Measurements from ENCODE around the gene ABCG4.

The ABCG4 gene

DNA sequence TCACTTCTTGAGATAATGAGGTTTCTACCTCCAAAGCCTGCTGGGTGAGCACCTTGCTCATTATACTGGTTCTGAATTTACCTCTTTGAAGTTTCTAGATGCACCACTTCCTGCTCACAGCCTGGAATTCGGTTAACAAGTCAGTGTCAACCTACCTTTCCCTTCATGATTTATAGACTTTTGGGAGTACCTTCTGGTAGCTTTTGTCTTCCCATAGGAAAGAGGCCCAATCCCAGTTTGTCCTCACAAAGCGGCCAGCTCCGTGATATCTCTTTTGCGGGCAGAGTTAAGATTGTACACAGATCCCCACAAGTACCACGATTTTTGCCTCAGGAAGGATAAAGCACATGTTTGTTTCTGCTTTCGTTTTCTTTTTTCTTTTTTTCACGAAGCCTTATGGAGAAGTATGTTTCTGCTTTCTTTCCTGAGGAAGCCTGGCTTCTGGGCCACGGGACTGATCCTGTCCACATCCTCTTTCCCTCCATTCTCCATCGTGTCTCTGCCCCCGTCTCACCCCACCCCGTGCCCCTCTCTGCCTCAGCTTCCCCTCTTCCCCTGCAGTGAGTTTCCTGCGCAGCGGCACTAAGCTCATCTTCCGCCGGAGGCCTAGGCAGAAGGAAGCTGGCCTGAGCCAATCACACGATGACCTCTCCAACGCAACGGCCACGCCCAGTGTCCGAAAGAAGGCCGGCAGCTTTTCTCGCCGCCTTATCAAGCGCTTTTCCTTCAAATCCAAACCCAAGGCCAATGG lies 33.2 kb upstream of the ABCG4 start:
- ChIA-PET CTCF (interaction anchor here (0.8 to 1.3 kb wide), 3 partner anchors 9 to 21 kb away, joined by 3 read pairs; partner anchors contain the start of gene DPAGT1), POLR2A (interaction anchor here (1.0 kb wide), 1 partner anchor 17 kb away, joined by 3 read pairs; no protein-coding TSS in a partner anchor)
- Histone ChIP-seq H3K4me3 (ENCODE audit: control insufficient read depth in 1 of 7, extremely low read depth in 1 of 7, insufficient read depth in 4 of 7, low read depth in 2 of 7, low read length in 6 of 7) (peak overlapping the region in 3 of 7 experiments; percentile 13 to 59 (median 35)), H3K36me3 (ENCODE audit: control insufficient read depth in 4 of 4, insufficient read depth in 4 of 4, low read length in 3 of 4) (peaks cover 0 to 54% (median 29%) of the 10 kb centered on the region in 4 experiments), H3K9me3 (ENCODE audit: control extremely low read depth in 1 of 5, control insufficient read depth in 4 of 5, insufficient read depth in 2 of 5, low read depth in 1 of 5, low read length in 4 of 5) (no peaks in the 10 kb centered on the region), H3K27ac (ENCODE audit: insufficient read depth in 1 of 2, low read depth in 1 of 2, low read length in 2 of 2, poor library complexity in 1 of 2, severe bottlenecking in 2 of 2) (no peak overlapping the region), H3K4me1 (ENCODE audit: control extremely low read depth in 1 of 4, control insufficient read depth in 4 of 4, insufficient read depth in 4 of 4, low read length in 3 of 4) (peaks cover 5 to 15% (median 11%) of the 10 kb centered on the region in 4 experiments), H3K27me3 (replicated peaks in 2 of 5; ENCODE audit: control insufficient read depth in 4 of 5, insufficient read depth in 5 of 5, low read length in 4 of 5) (no peaks in the 10 kb centered on the region)
- peak in 2 of 3 donors; percentile 45 for DNase-seq
- 33% methylated on average over 24 of the region's 24 CpGs for WGBS (ENCODE audit: insufficient coverage)

DNA sequence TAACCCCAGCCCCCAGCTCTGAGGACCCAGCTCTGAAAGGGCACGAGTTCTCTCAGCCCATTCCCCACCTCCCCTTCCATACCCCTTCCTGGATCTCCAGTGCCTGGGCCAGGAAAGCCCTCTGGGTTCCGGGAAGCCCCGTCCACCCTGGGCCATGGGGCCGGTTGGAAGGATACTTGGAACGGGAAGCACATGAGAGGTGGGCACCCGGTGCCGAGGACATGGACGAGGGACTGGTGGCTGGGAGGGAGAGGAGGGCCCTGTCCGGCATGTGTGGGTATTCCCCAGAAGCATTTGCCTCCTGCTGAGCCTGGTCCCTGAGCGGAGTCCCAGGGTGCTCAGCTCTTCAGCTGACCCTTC lies 32.6 kb upstream of the ABCG4 start:
- Histone ChIP-seq H3K9me3 (ENCODE audit: control extremely low read depth in 1 of 5, control insufficient read depth in 4 of 5, insufficient read depth in 2 of 5, low read depth in 1 of 5, low read length in 4 of 5) (no peaks in the 10 kb centered on the region), H3K27ac (ENCODE audit: insufficient read depth in 1 of 2, low read depth in 1 of 2, low read length in 2 of 2, poor library complexity in 1 of 2, severe bottlenecking in 2 of 2) (no peak overlapping the region), H3K4me3 (ENCODE audit: control insufficient read depth in 1 of 7, extremely low read depth in 1 of 7, insufficient read depth in 4 of 7, low read depth in 2 of 7, low read length in 6 of 7) (no peak overlapping the region), H3K36me3 (ENCODE audit: control insufficient read depth in 4 of 4, insufficient read depth in 4 of 4, low read length in 3 of 4) (peaks cover 0 to 49% (median 25%) of the 10 kb centered on the region in 4 experiments), H3K27me3 (replicated peaks in 2 of 5; ENCODE audit: control insufficient read depth in 4 of 5, insufficient read depth in 5 of 5, low read length in 4 of 5) (no peaks in the 10 kb centered on the region), H3K4me1 (ENCODE audit: control extremely low read depth in 1 of 4, control insufficient read depth in 4 of 4, insufficient read depth in 4 of 4, low read length in 3 of 4) (peaks cover 7 to 19% (median 16%) of the 10 kb centered on the region in 4 experiments)
- POLR2A ChIA-PET, result interaction anchor here (1.0 kb wide), 1 partner anchor 18 kb away, joined by 3 read pairs; no protein-coding TSS in a partner anchor
- WGBS (ENCODE audit: insufficient coverage), result 100% methylated on average over 8 of the region's 10 CpGs
- DNase-seq, result no peak
- CTCF ChIA-PET, result interaction anchor here (0.8 to 1.3 kb wide), 3 partner anchors 10 to 21 kb away, joined by 3 read pairs; partner anchors contain the start of gene DPAGT1

DNA sequence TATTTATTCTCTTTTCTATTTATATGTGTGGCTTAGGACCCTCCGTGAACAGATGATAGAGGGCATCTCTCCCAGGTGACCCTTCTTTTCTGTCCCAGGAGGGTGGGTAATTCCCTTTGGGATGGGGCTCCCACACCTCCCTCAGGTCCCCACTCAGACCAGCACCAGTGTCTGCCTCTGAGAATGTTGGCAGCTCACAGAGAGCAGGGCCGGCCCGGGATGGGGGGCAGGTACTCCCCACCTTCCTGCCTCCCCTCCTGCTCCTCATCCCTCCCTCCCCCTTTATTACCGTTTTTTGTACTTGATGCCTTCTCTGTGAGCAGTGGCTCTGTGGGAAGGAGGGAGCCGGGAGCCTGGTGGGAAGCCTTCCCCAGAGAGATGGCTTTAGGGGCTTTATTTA lies 32.3 kb upstream of the ABCG4 start:
- 100% methylated on average over 2 of the region's 5 CpGs for WGBS (ENCODE audit: insufficient coverage)
- Histone ChIP-seq H3K4me1 (ENCODE audit: control extremely low read depth in 1 of 4, control insufficient read depth in 4 of 4, insufficient read depth in 4 of 4, low read length in 3 of 4) (peaks cover 7 to 19% (median 16%) of the 10 kb centered on the region in 4 experiments), H3K27me3 (replicated peaks in 2 of 5; ENCODE audit: control insufficient read depth in 4 of 5, insufficient read depth in 5 of 5, low read length in 4 of 5) (no peaks in the 10 kb centered on the region), H3K9me3 (ENCODE audit: control extremely low read depth in 1 of 5, control insufficient read depth in 4 of 5, insufficient read depth in 2 of 5, low read depth in 1 of 5, low read length in 4 of 5) (no peaks in the 10 kb centered on the region), H3K4me3 (ENCODE audit: control insufficient read depth in 1 of 7, extremely low read depth in 1 of 7, insufficient read depth in 4 of 7, low read depth in 2 of 7, low read length in 6 of 7) (no peak overlapping the region), H3K36me3 (ENCODE audit: control insufficient read depth in 4 of 4, insufficient read depth in 4 of 4, low read length in 3 of 4) (peaks cover 0 to 45% (median 21%) of the 10 kb centered on the region in 4 experiments), H3K27ac (ENCODE audit: insufficient read depth in 1 of 2, low read depth in 1 of 2, low read length in 2 of 2, poor library complexity in 1 of 2, severe bottlenecking in 2 of 2) (no peak overlapping the region)
- ChIA-PET POLR2A (no interaction called here), CTCF (no interaction called here)
- no peak for DNase-seq

DNA sequence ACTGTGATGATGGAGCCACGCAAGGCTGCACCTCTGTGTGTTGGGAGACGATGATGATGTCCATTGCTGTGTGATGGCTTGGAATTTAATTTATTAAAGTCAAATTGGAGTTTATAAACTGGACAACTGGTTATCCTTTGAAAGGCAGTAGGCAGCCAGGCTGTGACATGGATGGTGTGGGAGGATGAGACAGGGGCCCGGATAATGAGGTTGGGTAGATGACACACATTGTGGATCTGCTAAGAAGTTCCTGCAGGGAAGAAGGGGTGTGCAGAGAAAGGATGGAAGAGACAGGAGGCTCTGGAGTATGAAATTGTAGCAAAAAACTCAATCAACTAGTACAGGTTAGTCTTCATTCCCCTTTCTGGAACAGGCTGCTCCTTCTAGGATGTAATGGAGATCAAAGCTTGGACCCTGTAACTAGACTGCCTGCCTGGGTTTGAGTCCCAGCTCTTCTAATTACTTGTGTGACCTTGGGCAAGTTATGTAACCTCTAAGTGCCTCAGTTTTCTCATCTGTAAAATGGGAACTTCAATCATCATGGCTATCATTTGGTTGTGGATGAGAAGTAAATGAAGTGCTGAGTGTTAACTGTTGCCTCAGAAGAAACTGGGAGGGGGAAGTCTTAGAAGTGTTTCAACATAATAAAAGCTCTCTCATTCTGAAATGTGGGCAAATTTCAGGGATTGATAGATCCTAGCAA lies 31.7 kb upstream of the ABCG4 start:
- WGBS (ENCODE audit: insufficient coverage), result 100% methylated on average over 2 of the region's 3 CpGs
- H3K27me3 ChIP-seq (replicated peaks in 2 of 5; ENCODE audit: control insufficient read depth in 4 of 5, insufficient read depth in 5 of 5, low read length in 4 of 5), result no peaks in the 10 kb centered on the region
- no peak overlapping the region for H3K27ac ChIP-seq (ENCODE audit: insufficient read depth in 1 of 2, low read depth in 1 of 2, low read length in 2 of 2, poor library complexity in 1 of 2, severe bottlenecking in 2 of 2)
- no peak overlapping the region for H3K4me3 ChIP-seq (ENCODE audit: control insufficient read depth in 1 of 7, extremely low read depth in 1 of 7, insufficient read depth in 4 of 7, low read depth in 2 of 7, low read length in 6 of 7)
- POLR2A ChIA-PET, result no interaction called here
- peaks cover 0 to 39% (median 18%) of the 10 kb centered on the region in 4 experiments for H3K36me3 ChIP-seq (ENCODE audit: control insufficient read depth in 4 of 4, insufficient read depth in 4 of 4, low read length in 3 of 4)
- CTCF ChIA-PET, result interaction anchor here (1.4 to 7.2 kb wide), 2 partner anchors 9 to 16 kb away, joined by 5 to 45 read pairs; partner anchors contain the start of gene C2CD2L
- DNase-seq, result no peak
- peaks cover 11 to 23% (median 20%) of the 10 kb centered on the region in 4 experiments for H3K4me1 ChIP-seq (ENCODE audit: control extremely low read depth in 1 of 4, control insufficient read depth in 4 of 4, insufficient read depth in 4 of 4, low read length in 3 of 4)
- H3K9me3 ChIP-seq (ENCODE audit: control extremely low read depth in 1 of 5, control insufficient read depth in 4 of 5, insufficient read depth in 2 of 5, low read depth in 1 of 5, low read length in 4 of 5), result no peaks in the 10 kb centered on the region

GRCh38 chr11:119118227-119118626 lies 30.6 kb upstream of the ABCG4 start:
- Histone ChIP-seq H3K27me3 (replicated peaks in 2 of 5; ENCODE audit: control insufficient read depth in 4 of 5, insufficient read depth in 5 of 5, low read length in 4 of 5) (no peaks in the 10 kb centered on the region), H3K27ac (ENCODE audit: insufficient read depth in 1 of 2, low read depth in 1 of 2, low read length in 2 of 2, poor library complexity in 1 of 2, severe bottlenecking in 2 of 2) (no peak overlapping the region), H3K4me1 (ENCODE audit: control extremely low read depth in 1 of 4, control insufficient read depth in 4 of 4, insufficient read depth in 4 of 4, low read length in 3 of 4) (peaks cover 16 to 31% (median 27%) of the 10 kb centered on the region in 4 experiments), H3K36me3 (ENCODE audit: control insufficient read depth in 4 of 4, insufficient read depth in 4 of 4, low read length in 3 of 4) (peaks cover 0 to 30% (median 10%) of the 10 kb centered on the region in 4 experiments), H3K4me3 (ENCODE audit: control insufficient read depth in 1 of 7, extremely low read depth in 1 of 7, insufficient read depth in 4 of 7, low read depth in 2 of 7, low read length in 6 of 7) (no peak overlapping the region), H3K9me3 (ENCODE audit: control extremely low read depth in 1 of 5, control insufficient read depth in 4 of 5, insufficient read depth in 2 of 5, low read depth in 1 of 5, low read length in 4 of 5) (no peaks in the 10 kb centered on the region)
- ChIA-PET POLR2A (interaction anchor here (1.4 kb wide), 1 partner anchor 11 kb away, joined by 3 read pairs; the partner anchor contains the start of gene C2CD2L), CTCF (interaction anchor here (0.9 to 7.2 kb wide), 5 partner anchors 10 to 62 kb away, joined by 3 to 45 read pairs (median 5); partner anchors contain the start of gene C2CD2L)
- no CpG with 5 or more reads among the region's 5 CpGs for WGBS (ENCODE audit: insufficient coverage)
- DNase-seq, result no peak

GRCh38 chr11:119118946-119119345 lies 29.9 kb upstream of the ABCG4 start:
- H3K27ac ChIP-seq (ENCODE audit: insufficient read depth in 1 of 2, low read depth in 1 of 2, low read length in 2 of 2, poor library complexity in 1 of 2, severe bottlenecking in 2 of 2), result no peak overlapping the region
- H3K9me3 ChIP-seq (ENCODE audit: control extremely low read depth in 1 of 5, control insufficient read depth in 4 of 5, insufficient read depth in 2 of 5, low read depth in 1 of 5, low read length in 4 of 5), result no peaks in the 10 kb centered on the region
- H3K4me1 ChIP-seq (ENCODE audit: control extremely low read depth in 1 of 4, control insufficient read depth in 4 of 4, insufficient read depth in 4 of 4, low read length in 3 of 4), result peaks cover 16 to 31% (median 27%) of the 10 kb centered on the region in 4 experiments
- ChIA-PET POLR2A (interaction anchor here (1.4 kb wide), 1 partner anchor 12 kb away, joined by 3 read pairs; the partner anchor contains the start of gene C2CD2L), CTCF (interaction anchor here (0.6 to 7.2 kb wide), 6 partner anchors 10 to 63 kb away, joined by 3 to 45 read pairs (median 3); partner anchors contain the start of gene C2CD2L)
- DNase-seq, result no peak
- no CpG with 5 or more reads among the region's 1 CpG for WGBS (ENCODE audit: insufficient coverage)
- no peak overlapping the region for H3K4me3 ChIP-seq (ENCODE audit: control insufficient read depth in 1 of 7, extremely low read depth in 1 of 7, insufficient read depth in 4 of 7, low read depth in 2 of 7, low read length in 6 of 7)
- peaks cover 0 to 24% (median 8%) of the 10 kb centered on the region in 4 experiments for H3K36me3 ChIP-seq (ENCODE audit: control insufficient read depth in 4 of 4, insufficient read depth in 4 of 4, low read length in 3 of 4)
- no peaks in the 10 kb centered on the region for H3K27me3 ChIP-seq (replicated peaks in 2 of 5; ENCODE audit: control insufficient read depth in 4 of 5, insufficient read depth in 5 of 5, low read length in 4 of 5)
